ENCODE results near the gene MCC.
A peak's percentile ranks its signal among the peaks of the same experiment; 100 is the strongest.

MCC gene

DNA sequence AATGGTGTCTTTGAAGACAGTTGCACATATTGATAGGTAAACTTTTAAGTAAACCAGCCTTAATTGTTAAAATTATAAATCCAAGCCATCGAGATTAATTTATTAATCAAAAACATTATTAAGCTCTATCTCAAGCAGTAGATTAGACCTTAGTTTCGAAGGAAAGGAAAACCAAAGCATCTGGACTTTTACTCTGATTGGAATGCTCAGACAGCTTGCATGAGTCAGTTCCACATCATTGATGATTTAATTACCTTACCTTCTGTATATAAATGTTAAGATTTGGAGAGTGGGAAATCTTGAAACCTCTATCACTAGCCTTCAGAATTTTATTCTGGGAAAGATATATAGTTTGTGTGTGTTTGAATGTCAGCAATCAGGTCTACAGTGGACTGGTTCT is 487.8 kb downstream of the MCC start:
- no peak for DNase-seq

DNA sequence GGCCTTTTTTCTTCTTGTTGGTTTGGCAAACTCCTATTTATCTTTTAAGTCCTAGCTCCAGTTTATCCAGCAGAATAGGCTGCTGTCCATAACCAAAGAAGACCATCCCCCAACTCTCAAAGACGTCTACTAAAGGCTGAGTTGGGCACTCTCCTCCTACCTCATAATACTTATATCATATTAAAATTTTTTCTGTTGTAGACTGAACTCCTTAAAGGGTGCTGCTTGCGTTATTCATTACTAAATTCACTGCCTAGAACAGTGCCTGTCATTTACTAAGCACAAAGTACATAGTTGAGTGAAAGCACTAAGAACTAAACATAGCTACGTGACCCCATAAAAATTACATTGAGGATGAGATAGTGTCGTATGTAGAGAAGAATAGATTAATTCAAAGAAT is 490.0 kb downstream of the MCC start:
- DNase-seq, result no peak

DNA sequence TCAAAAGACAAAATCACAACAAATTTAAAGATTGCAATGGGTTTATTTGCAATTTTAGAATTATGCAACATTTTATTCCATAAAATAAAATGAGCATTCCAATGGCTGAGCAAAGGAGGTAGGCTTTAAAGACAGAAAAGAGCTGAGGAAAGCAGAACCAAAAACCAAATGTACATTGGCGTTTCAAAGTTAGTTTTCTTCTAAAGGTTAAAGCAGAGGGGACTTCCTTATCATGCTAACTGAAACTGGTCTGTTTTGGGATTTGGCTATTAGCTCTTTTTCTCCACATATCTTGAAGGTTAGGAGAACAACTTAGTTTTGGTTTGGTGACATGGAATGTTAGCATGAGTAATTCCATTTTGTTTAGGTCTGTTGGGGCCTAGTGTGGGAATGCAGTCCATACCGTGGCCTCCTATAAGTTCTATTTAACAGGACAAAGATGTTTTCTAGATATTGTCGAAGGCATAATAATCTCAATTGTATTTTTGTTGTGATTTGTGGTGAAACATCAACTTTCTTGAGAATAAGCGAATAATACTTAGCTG is 491.4 kb downstream of the MCC start:
- no peak for DNase-seq

DNA sequence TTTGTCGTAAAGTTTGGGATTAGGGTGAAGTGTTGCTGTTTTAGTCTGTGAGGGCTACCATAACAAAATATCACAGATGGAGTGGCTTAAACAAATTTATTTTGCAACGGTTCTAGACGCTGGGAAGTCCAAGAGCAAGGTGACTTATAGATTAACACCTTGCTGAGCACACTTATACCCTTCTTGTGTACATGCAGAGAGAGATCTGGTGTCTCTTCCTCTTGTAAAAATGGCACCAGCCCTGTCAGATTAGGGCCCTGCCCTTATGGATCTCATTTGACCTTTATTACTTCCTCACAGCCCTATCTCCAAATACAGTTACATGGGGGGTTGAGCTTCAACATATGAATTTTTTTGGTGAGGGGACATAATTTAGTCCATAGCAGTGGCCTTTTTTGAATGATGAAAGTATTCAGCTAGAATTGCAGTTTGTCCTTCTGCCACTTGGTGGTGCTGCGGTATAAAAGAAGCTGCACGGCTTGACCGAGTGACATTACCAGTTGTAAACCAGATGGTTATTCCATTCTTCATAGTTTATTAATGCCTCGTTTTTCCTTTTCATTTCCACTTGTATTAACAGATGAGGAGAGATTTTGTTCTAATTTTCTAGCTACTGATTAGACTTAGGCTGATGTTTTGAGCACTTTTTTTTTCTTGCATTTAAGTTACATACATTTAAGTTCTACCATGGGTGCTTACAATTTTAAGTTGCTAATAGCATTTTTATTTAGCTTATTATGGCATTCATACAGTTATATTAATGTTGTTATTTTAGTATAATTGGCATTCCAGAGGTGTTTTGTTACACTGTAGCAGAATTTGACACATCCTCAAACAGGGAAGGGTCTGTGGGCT is 492.3 kb downstream of the MCC start:
- DNase-seq, result peak; percentile 86

DNA sequence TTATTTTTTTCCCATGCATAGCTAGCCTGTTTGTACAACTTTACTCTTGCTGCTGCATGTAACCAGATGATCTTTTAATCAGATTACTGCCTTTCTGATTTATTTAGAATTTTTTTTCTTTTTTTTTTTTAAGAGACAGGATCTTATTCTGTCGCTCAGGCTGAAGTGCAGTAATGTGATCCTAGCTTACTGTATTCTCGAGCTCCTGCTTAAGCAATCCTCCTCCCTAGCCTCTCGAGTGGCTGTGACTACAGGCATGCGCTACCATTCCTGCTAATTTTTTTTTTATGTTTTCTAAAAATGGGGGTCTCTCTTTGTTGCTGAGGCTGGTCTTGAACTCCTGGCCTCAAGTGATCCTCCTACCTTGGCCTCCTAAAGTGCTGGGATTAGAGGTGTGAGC is 502.0 kb downstream of the MCC start:
- DNase-seq, result no peak

DNA sequence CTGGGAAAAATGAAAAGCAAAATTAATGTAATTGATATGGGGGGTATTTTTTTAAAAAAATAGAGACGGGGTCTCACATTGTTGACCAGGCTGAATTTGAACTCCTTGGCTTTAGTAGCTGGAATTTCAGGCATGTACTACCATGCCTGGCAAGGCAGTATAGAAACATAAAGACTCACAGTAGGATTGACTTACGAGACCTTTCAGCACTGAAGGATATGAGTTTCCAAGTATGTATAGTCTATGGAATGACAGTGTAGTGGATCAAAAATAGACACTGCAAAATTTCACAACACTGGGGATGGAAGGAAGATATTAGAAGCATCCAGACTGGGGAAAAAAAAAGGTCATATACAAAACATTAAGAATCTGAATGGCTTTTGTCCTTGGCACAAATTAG is 504.9 kb downstream of the MCC start:
- no peak for DNase-seq

DNA sequence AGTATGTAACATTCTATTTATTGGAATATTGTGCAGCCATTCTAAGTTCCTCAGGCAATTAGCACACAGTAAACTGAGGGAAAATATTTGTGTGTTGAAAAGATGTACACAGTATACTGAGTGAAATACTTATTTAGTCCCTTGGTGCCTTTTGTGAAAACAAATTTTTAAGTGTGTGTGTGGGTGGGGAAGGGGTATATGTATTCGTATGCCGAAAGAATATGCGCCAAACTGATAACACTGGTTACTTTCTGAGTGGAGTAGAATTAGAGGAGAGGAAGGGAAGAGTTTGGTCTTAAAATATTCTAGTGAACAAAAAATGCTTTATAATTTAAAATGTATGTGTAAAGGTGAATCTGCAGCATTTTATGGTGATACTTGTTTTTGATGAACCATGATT is 508.5 kb downstream of the MCC start:
- no peak for DNase-seq

DNA sequence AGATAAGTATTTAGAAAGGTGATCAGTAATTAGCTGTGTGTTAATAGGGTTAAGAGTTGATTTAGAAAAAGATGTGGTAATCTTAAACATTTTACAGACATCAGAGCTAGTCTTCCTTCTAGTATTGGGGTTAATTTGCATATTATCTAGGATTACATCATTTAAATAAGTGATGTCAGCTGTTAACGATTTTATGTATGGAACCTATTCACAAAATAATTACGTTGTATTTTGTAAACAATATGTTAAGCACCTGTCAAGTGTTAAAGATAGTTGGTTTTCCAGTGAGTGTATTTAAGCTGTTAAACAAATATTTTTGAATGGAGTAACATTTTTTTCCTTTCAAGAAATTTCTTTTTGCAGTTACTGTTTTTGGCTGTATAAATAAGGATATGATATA is 509.4 kb downstream of the MCC start:
- no peak for DNase-seq

DNA sequence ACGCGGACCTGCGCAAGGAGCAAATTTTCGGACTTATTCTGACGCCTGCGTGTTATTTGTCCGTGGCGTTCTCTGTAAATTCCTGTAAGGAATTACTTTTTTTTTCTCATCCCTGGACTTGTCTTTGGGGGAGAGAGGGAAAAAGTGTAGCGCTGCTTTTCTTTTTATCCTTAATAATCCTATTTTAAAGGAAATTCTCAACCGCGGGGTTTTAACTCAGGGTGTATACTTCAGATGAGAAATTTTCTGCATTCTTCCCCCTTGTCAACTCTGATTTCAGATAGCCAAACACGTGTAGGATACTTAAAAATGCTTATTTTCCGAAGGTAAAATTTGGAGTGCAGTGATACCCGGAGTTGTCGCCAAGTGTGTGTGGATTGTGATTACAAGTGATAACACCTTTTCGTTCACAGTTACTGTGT is 510.8 kb downstream of the MCC start:
- no peak for DNase-seq

DNA sequence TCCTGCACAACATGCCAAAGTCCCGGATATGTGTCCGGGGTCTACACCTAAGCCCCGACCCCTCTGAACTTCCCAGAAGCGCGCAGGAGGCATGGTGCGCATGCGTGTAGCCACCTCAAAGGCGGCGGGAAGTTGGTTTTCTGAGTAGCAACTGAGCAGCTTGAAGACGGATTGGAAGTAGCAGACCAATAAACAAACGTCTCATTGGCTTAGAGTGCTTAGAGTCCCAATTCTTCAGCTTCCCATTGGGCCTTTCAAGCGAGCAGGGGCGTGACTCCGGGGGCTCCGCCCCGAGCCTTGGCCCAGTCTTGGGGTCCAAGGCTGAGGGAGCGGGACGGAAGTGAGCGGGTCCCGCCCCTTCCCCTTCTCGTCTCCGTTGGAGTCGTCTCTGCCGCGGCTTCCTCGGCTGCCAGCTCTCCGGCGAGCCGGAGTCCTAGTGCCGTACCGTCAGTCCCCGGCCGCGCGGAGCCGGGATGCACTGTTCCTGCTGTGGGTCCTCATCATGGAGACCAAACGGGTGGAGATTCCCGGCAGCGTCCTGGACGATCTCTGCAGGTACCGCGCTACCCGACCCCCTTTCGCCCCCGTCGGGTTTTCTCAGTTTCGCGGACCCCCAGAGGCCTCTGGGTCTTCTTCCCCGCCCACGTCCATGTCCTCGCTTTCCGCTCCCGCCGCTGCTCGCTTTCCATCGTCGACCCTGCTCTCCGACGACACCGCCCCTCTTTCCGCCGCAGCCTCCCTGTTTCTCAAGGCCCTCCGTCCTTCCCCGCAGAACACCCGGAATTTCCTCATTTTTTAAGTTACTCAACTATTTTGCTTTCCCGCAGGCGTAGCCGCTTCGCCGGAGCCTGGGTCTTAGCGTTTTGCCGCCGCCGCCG is 511.6 kb downstream of the MCC start, which contains the start of gene DCP2:
TSS of gene DCP2 (plus strand) at position 367 of the 878 bp plus-strand sequence. CDS start at position 503, 136 bp downstream.
- DNase-seq, result peak; percentile 92

DNA sequence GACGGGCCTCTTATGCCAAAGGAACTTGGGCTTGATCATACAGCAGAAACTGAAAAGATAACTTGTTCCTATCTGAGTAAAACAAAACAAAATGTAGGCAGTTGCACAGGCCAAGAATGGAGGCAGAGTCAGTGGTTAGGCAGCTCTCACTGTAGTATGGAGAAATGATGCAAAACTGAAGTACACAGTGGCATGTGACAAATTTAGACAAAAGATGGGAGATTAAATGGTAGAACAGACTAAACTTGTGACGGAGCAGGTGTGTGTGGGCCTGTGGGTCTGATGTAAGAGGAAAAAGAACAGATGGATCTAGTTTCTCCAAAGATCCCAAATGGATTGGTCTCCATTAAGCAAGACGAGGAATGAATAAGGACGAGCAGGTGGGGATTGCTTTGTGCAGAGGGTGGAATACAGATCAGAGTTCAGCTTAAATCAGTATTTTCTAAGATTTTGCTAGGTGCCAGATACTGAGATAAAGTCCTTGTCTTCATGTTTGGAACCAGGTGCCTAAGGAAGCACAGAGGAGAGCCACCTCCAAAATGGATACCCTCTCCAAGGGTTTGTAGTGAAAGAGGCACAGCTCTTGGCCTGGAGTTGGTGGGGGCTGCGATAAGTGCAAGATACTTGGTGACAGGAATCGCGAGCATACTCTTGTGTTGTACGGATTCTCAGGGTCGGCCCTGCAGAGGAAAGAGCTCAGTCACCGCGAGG is 512.4 kb downstream of the MCC start:
- no peak for DNase-seq

DNA sequence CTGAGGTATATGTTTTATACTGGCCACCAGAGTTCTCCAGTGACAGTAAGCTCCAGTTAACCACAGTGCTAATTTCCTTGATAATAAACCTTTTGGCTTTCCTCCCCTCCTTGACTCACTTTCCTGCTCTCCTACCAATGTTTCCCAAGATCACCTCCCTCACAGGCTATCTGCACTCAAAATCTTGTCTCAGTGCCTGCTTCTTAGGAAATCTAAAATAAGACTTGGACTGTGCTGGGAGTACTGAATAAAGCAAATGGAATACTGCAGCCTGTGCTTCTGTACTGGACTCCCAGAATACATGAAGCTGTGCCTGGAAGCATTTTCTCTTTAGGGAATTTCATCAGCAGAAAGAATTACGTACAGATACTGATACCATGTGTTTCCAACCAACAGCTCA is 513.4 kb downstream of the MCC start:
- no peak for DNase-seq

DNA sequence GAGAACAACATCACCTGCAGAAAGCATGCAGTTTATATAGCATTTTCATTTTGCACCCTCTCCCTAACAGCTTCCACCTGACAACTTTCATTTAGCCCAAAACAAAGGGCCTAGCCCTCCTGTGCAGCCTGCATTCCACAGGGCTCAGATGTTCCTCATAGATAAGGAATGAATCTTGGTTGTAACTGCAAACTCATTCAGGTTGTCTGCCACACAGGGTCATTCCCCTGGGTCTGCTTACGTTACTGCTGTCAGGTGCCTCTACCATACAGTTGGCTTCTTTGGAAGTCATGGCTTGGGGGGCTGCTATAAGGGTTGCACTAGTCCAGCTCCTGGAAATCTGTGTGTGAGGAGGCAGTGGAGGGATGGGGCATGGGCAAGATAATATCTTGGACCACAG is 514.3 kb downstream of the MCC start:
- DNase-seq, result no peak

DNA sequence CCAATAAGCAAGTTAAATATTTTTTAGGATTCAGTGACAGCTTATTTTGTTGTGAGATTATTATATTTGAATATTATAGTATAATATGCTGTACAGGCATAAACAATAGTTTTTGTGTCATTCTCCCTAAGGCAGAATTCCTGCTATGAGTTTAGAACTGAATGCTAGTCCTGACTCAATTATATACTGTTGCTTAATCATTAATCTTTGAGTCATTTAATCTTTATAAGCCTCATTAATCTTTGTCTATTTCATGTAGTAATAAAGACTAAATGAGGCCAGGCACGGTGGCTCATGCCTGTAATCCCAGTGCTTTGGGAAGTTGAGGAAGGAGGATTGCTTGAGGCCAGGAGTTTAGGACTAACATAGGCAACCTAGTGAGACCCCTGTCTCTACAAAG is 515.2 kb downstream of the MCC start:
- DNase-seq, result no peak

Measured in activated CD8-positive, alpha-beta memory T cell treated with anti-CD3 and anti-CD28 coated beads, Interleukin-2, amount 50 U/mL, for 48 hours (primary cell).